ENCODE data around the gene FXR2.

The FXR2 gene

GRCh38 chr17:7592422-7593021 is 22.2 kb downstream of the FXR2 start:
- intact Hi-C loops (cut with DNase I) = no loop called here
- DNase-seq = no peak

GRCh38 chr17:7591596-7591995 is 23.1 kb downstream of the FXR2 start:
- DNase-seq = no peak
- intact Hi-C loops (cut with DNase I) = no loop called here

- no peak for DNase-seq
- intact Hi-C loops (cut with DNase I) = no loop called here
Observed at GRCh38 chr17:7590743-7591142, 24.0 kb downstream of the FXR2 start.

GRCh38 chr17:7589891-7590691 is 24.6 kb downstream of the FXR2 start, which contains the start of gene SOX15:
SOX15 (minus strand) TSS chr17:7590094; CDS start chr17:7589676, 418 bp downstream.
- intact Hi-C loops (cut with DNase I) = loop anchor here (10.0 kb wide), 1 partner anchor 95 kb away; the partner anchor contains the start of genes TP53 and WRAP53
- peak in 1 of 42 donors; percentile 28 for DNase-seq

GRCh38 chr17:7589204-7589868 is 25.4 kb downstream of the FXR2 start:
- intact Hi-C loops (cut with DNase I) = loop anchor here (10.0 kb wide), 1 partner anchor 95 kb away; the partner anchor contains the start of genes TP53 and WRAP53
- peak; percentile 81 to 94 (median 88) for DNase-seq

- intact Hi-C loops (cut with DNase I) = loop anchor here (10.0 kb wide), 1 partner anchor 96 kb away; the partner anchor contains the start of genes TP53 and WRAP53
- peak in 4 of 42 donors; percentile 7 to 38 (median 17) for DNase-seq
Observed at GRCh38 chr17:7588553-7589203, 26.0 kb downstream of the FXR2 start.

GRCh38 chr17:7587420-7588151 is 27.1 kb downstream of the FXR2 start:
- DNase-seq = peak in 5 of 42 donors; percentile 12 to 50 (median 42)
- intact Hi-C loops (cut with DNase I) = loop anchor here (10.0 kb wide), 1 partner anchor 97 kb away; the partner anchor contains the start of genes TP53 and WRAP53

- intact Hi-C loops (cut with DNase I) = loop anchor here (10.0 kb wide), 1 partner anchor 98 kb away; the partner anchor contains the start of genes TP53 and WRAP53
- DNase-seq = no peak
Observed at GRCh38 chr17:7586673-7587419, 27.9 kb downstream of the FXR2 start.

- peak; percentile 90 to 99 (median 96) for DNase-seq
- intact Hi-C loops (cut with DNase I) = loop anchor here (10.0 kb wide), 1 partner anchor 101 kb away; the partner anchor contains the start of genes TP53 and WRAP53
Observed at GRCh38 chr17:7583253-7584109, 31.2 kb downstream of the FXR2 start, which contains the start of gene MPDU1. MPDU1 (plus strand) TSS chr17:7583852; CDS start chr17:7583863, 11 bp downstream.

- intact Hi-C loops (cut with DNase I) = loop anchor here (10.0 kb wide), 1 partner anchor 102 kb away; the partner anchor contains the start of genes TP53 and WRAP53
- DNase-seq = peak in 7 of 42 donors; percentile 12 to 47 (median 33)
Observed at GRCh38 chr17:7582396-7583252, 32.1 kb downstream of the FXR2 start.

GRCh38 chr17:7580604-7581575 is 33.8 kb downstream of the FXR2 start:
- peak in 11 of 42 donors; percentile 11 to 65 (median 34) for DNase-seq
- intact Hi-C loops (cut with DNase I) = loop anchor here (10.0 kb wide), 1 partner anchor 104 kb away; the partner anchor contains the start of genes TP53 and WRAP53

- intact Hi-C loops (cut with DNase I) = loop anchor here (10.0 kb wide), 2 partner anchors 105 to 225 kb away; partner anchors contain the start of genes KCTD11, TMEM95, TP53 and WRAP53
- DNase-seq = peak in 1 of 42 donors; percentile 43
Observed at GRCh38 chr17:7579834-7580603, 34.7 kb downstream of the FXR2 start.

Data from head of caudate nucleus (tissue), 42 donors.